Fibroblast of pulmonary artery (primary cell): ENCODE measurements around the gene COL12A1.
A peak's percentile ranks its signal among the peaks of the same experiment; 100 is the strongest.

ENCODE experiments used
- DNase-seq: peaks from one replicate; pipeline ENCODE4 v3.0.0-alpha.2; 2010; ENCODE audit warnings: low read depth
- H3K4me3 ChIP-seq: replicated peaks from 2 replicates; pipeline ENCODE4 v1.5.1; 2011; ENCODE audit warnings: low read depth, mild to moderate bottlenecking, control low read depth, low read length, moderate library complexity
- TF ChIP-seq, protein P1 (sequence below): IDR thresholded peaks from 2 replicates; pipeline ENCODE4 v1.5.1; 2011; ENCODE audit warnings: mild to moderate bottlenecking, control low read depth, low read length, inconsistent platforms; ENCODE audit errors: missing control alignments

The COL12A1 gene

DNA sequence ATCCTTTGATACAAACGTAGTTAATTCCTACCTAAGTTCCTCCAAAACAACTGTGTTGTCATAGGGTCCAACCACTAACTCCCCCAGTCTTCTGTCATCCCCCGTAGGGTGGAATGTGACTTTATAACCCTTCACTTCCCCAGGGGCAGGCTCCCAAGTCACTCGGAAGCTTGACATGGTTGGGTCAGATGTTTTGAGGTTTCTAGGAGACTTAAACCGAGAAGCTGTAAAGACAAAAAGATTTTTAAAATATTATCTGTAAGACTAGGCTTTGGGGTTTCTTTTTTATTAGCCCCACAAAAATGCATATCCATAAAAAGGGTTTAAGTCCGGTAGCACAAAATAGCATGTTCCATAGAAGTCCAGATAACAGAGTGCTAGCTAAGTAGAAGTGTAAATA lies 50.2 kb downstream of the COL12A1 start:
- TF ChIP-seq, protein P1, sequence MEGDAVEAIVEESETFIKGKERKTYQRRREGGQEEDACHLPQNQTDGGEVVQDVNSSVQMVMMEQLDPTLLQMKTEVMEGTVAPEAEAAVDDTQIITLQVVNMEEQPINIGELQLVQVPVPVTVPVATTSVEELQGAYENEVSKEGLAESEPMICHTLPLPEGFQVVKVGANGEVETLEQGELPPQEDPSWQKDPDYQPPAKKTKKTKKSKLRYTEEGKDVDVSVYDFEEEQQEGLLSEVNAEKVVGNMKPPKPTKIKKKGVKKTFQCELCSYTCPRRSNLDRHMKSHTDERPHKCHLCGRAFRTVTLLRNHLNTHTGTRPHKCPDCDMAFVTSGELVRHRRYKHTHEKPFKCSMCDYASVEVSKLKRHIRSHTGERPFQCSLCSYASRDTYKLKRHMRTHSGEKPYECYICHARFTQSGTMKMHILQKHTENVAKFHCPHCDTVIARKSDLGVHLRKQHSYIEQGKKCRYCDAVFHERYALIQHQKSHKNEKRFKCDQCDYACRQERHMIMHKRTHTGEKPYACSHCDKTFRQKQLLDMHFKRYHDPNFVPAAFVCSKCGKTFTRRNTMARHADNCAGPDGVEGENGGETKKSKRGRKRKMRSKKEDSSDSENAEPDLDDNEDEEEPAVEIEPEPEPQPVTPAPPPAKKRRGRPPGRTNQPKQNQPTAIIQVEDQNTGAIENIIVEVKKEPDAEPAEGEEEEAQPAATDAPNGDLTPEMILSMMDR: no peak
- DNase-seq: no peak
- H3K4me3 ChIP-seq: no peak overlapping the region

DNA sequence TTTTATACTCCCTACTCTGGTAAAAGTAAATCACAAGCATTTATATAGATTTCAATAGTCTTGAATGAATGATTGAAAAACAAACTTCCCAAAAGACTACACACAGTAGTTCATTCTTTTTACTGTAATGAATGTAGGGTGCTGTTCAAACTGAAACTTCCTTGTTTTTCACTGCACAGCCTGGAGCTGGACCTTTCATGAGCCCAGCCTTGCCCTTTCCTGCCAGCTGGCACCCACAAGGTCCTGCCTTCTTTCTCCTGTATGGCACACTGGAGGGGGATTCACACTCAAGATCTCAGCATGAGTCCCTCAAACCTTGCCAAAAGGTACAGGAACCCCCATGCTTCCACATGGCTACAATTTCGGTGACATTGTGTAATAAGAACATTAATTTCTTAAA lies 50.9 kb downstream of the COL12A1 start:
- TF ChIP-seq, protein P1: no peak
- no peak overlapping the region for H3K4me3 ChIP-seq
- DNase-seq: no peak

DNA sequence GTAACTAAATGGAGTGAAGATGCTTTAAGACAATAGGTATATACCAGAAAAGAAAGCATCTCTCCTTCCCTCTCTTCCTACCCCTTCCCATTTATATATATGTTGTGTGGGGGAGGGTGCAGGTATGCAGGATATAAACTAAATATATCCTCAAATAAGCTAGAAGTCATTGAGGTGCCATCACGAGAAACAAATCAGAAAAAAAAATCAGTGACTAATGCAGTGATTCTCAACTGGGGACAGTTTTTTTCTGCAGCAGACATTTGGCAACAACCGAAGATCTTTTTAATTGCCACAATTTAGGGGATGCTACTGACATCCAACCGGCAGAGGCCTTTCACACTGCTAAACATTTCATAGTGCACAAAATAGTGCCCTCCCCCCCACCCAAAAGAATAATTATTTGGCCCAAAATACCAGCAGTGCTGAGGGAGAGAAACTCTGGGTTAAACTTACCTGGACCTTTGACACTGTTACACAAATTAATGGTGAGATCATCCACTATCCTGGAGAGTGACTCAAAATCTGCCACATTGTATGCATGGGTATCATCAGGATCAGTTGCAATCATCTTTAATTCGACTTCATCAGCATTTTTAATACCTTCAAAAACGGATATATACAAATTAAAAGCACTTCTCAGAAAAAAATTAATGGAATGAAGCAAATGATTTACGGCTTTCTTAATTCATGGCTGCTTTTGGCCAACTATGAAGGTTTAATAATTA lies 55.0 kb downstream of the COL12A1 start:
- DNase-seq: no peak
- TF ChIP-seq, protein P1: no peak

DNA sequence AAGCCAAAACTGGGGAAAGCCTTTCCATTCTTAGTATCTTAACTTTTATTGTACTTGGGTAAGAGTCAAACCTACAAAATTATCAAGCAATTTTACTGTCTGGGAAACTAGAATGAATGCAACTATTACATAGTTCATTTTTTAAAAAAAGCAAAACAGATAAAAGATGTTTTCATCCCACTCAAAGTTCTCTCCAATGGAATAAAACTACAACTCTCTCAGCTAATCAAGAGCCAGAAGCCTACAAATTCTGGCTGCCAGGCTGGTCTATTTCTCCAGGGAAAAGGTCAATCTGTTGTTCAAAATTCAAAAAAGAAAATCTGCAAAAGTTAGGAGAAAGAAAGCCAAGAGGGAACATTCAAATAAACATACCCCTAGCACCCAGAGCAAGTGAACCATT lies 56.2 kb downstream of the COL12A1 start:
- TF ChIP-seq, protein P1: no peak
- H3K4me3 ChIP-seq: no peak overlapping the region
- peak; percentile 30 for DNase-seq

More for the DNA sequence above, 55.0 kb downstream of the COL12A1 start:
- H3K4me3 ChIP-seq: no peak overlapping the region

DNA sequence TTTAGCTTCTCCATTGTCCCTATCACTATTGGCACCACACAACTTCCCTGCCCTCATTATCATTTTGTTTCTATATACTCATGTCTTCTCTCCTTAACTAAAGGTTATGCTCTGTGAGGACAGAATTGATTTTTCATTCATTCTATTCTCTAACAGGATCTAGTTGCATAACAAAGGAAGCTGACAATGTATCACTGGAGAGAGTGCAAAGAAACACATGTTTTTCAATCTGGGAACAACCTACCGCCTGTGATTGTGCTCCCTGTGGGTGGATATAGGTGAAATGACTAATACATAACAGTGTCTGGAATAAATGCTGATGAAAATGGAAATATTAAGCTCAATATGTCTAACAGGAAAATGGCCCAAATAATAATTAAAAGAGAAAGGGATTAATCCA lies 56.6 kb downstream of the COL12A1 start:
- TF ChIP-seq, protein P1: no peak
- peak; percentile 68 for DNase-seq

DNA sequence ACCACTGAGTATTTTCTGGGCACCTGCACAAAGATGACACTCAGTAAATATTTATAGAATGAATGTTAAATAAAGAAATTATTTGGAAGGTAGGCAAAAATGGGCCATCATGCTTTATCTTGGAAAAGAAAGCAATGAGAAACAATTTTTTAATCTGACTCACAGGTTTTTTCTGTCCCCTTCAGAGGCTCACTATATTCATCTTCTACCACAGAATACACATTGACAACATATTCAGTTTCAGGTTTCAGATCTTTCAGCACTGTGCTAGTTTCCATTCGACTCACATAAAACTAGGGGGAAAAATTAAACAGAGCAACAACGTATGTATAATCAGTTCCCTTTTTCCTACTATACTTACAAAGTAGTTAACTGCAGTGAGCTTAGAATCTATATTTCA lies 58.3 kb downstream of the COL12A1 start:
- TF ChIP-seq, protein P1: no peak
- H3K4me3 ChIP-seq: no peak overlapping the region
- no peak for DNase-seq

More for the DNA sequence above, 56.6 kb downstream of the COL12A1 start:
- H3K4me3 ChIP-seq: no peak overlapping the region

DNA sequence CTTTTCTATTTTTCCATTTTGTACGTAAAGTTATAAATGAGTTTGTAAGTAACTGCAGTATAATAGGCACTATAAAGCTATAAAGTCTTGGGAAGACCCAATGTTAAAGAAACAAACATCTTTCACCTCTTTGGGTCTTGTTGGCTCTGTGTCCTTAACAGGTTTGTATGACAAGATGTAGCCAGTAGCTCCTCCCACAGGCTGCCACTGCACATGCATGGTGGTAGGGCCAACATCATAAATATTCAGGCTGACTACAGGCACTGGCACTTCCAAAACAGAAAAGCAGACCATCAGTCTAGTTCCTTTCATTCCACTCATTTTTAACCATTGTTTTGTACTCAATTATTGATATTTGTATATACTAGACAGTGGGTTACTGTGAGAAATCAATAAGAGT lies 59.9 kb downstream of the COL12A1 start:
- DNase-seq: no peak
- TF ChIP-seq, protein P1: no peak
- H3K4me3 ChIP-seq: no peak overlapping the region
